CD14-positive monocyte (primary cell): ENCODE data around the gene FBXL5. TPM values are rescaled to one million over a fixed set of nuclear protein-coding genes. Genes with fewer than 3 reads are reported as not detected.

Experiments
- DNase-seq, 3 donors: peaks; one replicate each; pipeline ENCODE4 v3.0.0-alpha.2; 2011 to 2022
- H2AFZ ChIP-seq: 2 replicates; pipeline ENCODE4 v1.6.0; 2012; ENCODE audit warnings: mild to moderate bottlenecking, low read depth, low read length, inconsistent platforms; ENCODE audit not compliant: insufficient read depth, poor library complexity, severe bottlenecking
- H3K27ac ChIP-seq, 2 donors: 1 replicate in 1 of 2; 2 replicates in 1 of 2; pipeline ENCODE4 v1.5.1; 2012 to 2013; ENCODE audit warnings: low read length in 2 of 2, control low read depth in 1 of 2, inconsistent platforms in 1 of 2, low read depth in 1 of 2, mild to moderate bottlenecking in 1 of 2
- H3K27me3 ChIP-seq, 2 donors: one replicate each; pipeline versions ENCODE4 v1.6.0 to v1.6.1; 2011 to 2013; ENCODE audit warnings: low read length in 2 of 2; ENCODE audit not compliant: control insufficient read depth in 2 of 2, insufficient read depth in 2 of 2
- H3K36me3 ChIP-seq, 2 donors: replicated peaks in 1 of 2; 1 replicate in 1 of 2; 2 replicates in 1 of 2; pipeline versions ENCODE4 v1.5.1 to v1.6.1; 2012 to 2013; ENCODE audit warnings: low read length in 2 of 2, control low read depth in 1 of 2, inconsistent platforms in 1 of 2, mild to moderate bottlenecking in 1 of 2; ENCODE audit not compliant: insufficient read depth in 2 of 2, control insufficient read depth in 1 of 2
- H3K4me1 ChIP-seq, 2 donors: 1 replicate in 1 of 2; 2 replicates in 1 of 2; pipeline versions ENCODE4 v1.5.1 to v1.6.1; 2012 to 2013; ENCODE audit warnings: low read length in 2 of 2, control low read depth in 1 of 2, inconsistent platforms in 1 of 2, mild to moderate bottlenecking in 1 of 2, moderate library complexity in 1 of 2; ENCODE audit not compliant: insufficient read depth in 2 of 2, control insufficient read depth in 1 of 2
- H3K4me2 ChIP-seq: replicated peaks from 2 replicates; pipeline ENCODE3; 2012; ENCODE audit warnings: low read length, moderate library complexity, mild to moderate bottlenecking; ENCODE audit not compliant: poor library complexity, severe bottlenecking; ENCODE audit errors: extremely low read depth
- H3K4me3 ChIP-seq, 3 experiments: fragments of 200-600 bp in 1 of 3; sonication (generic) in 1 of 3; replicated peaks in 1 of 3; 1 replicate in 2 of 3; 2 replicates in 1 of 3; pipeline ENCODE4 v1.5.1; 2011 to 2013; ENCODE audit warnings: low read length in 3 of 3, mild to moderate bottlenecking in 3 of 3, control low read depth in 2 of 3, low read depth in 2 of 3, inconsistent platforms in 1 of 3, moderate library complexity in 1 of 3
- H3K79me2 ChIP-seq: 2 replicates; pipeline ENCODE4 v1.6.0; 2012; ENCODE audit warnings: mild to moderate bottlenecking, control low read depth, inconsistent platforms, low read length, moderate library complexity; ENCODE audit not compliant: insufficient read depth
- H3K9ac ChIP-seq: 2 replicates; pipeline ENCODE4 v1.6.0; 2017; ENCODE audit warnings: low read length, mild to moderate bottlenecking; ENCODE audit not compliant: insufficient read depth, poor library complexity, severe bottlenecking
- H3K9me3 ChIP-seq, 2 donors: replicated peaks in 1 of 2; 1 replicate in 1 of 2; 2 replicates in 1 of 2; pipeline versions ENCODE4 v1.5.1 to v1.6.1; 2012 to 2013; ENCODE audit warnings: low read length in 2 of 2, control low read depth in 1 of 2; ENCODE audit not compliant: control insufficient read depth in 1 of 2, insufficient read depth in 1 of 2
- H4K20me1 ChIP-seq: 2 replicates; pipeline ENCODE4 v1.6.0; 2012; ENCODE audit warnings: mild to moderate bottlenecking, low read length, control low read depth, moderate library complexity; ENCODE audit not compliant: insufficient read depth
- H3K27ac Mint-ChIP-seq, 7 donors: one replicate each; pipeline ENCODE4 v1.8.0; 2020; ENCODE audit warnings: mild to moderate bottlenecking in 7 of 7, mixed read lengths in 7 of 7, moderate library complexity in 6 of 7, inconsistent platforms in 2 of 7
- H3K27me3 Mint-ChIP-seq, 3 donors: one replicate each; pipeline ENCODE4 v1.8.0; 2021 to 2022; ENCODE audit warnings: low read depth in 3 of 3, mild to moderate bottlenecking in 3 of 3, mixed read lengths in 3 of 3, moderate library complexity in 3 of 3, inconsistent platforms in 1 of 3
- H3K36me3 Mint-ChIP-seq, 2 donors: one replicate each; pipeline ENCODE4 v1.8.0; 2020; ENCODE audit warnings: mixed read lengths in 2 of 2, inconsistent platforms in 1 of 2, mild to moderate bottlenecking in 1 of 2
- H3K4me1 Mint-ChIP-seq: one replicate; pipeline ENCODE4 v1.8.0; 2020; ENCODE audit warnings: mild to moderate bottlenecking, mixed read lengths
- H3K4me3 Mint-ChIP-seq, 2 donors: one replicate each; pipeline ENCODE4 v1.8.0; 2020; ENCODE audit warnings: mild to moderate bottlenecking in 2 of 2, mixed read lengths in 2 of 2, moderate library complexity in 1 of 2
- H3K9me3 Mint-ChIP-seq, 7 donors: one replicate each; pipeline ENCODE4 v1.8.0; 2020 to 2022; ENCODE audit warnings: mixed read lengths in 7 of 7, mild to moderate bottlenecking in 6 of 7, moderate library complexity in 6 of 7, inconsistent platforms in 2 of 7
- WGBS: methylation state at CpG from one replicate; pipeline ENCODE4 v1.1.5; 2013; ENCODE audit warnings: missing lambda C conversion rate; ENCODE audit not compliant: insufficient coverage; 5-methylcytosine and 5-hydroxymethylcytosine counted together
- intact Hi-C, 2 donors: fragments of 100-400 bp; cut with micrococcal nuclease; formaldehyde crosslinking; loops; one replicate each; pipeline versions ENCODE4 v1.15.0 to v1.15.1; 2023
- polyA plus RNA-seq, 3 donors: library from polyadenylated mRNA; depleted of rRNA in 1 of 3; unstranded in 2 of 3; stranded (reverse) in 1 of 3; fragments of 300-500 nt in 2 of 3; fragments of >200 nt in 1 of 3; fragmentation: Illumina TruSeq in 2 of 3; gene quantifications; 1 replicate in 2 of 3; 2 replicates in 1 of 3; pipeline ENCODE4 v1.2.3, GENCODE V29; 2012 to 2021
- TF ChIP-seq, protein P1 (sequence below): fragments of 200-600 bp; IDR thresholded peaks from one replicate; pipeline ENCODE4 v1.8.0; 2022; ENCODE audit warnings: antibody characterized with exemption, mild to moderate bottlenecking

The FBXL5 gene
- polyA plus RNA-seq, 3 donors = 172 to 518 (median 484) TPM

DNA sequence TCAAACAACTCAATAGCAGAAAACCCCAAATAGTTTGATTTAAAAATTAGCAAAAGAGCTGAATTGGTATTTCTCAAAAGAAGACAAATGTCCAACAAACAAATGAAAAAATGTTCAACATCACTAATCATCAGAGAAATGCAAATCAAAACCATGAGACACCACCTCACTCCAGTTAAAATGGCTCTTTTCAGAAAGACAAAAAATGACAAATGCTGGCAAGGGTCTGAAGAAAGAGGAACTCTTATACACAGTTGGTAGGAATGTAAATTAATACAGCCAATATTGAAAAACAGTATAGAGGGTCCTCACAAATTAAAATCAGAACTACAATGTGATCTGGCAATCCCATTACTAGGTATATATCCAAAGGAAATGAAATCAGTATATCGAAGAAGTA, 70.4 kb downstream of the FBXL5 start:
- Histone ChIP-seq H2AFZ (no peak overlapping the region), H3K36me3 (peaks cover 0 to 3% of the 10 kb centered on the region in 2 donors), H4K20me1 (peaks cover 37% of the 10 kb centered on the region), H3K9ac (no peak overlapping the region), H3K4me3 (no peak overlapping the region), H3K9me3 (no peaks in the 10 kb centered on the region), H3K27me3 (no peaks in the 10 kb centered on the region), H3K79me2 (peaks cover 5% of the 10 kb centered on the region), H3K27ac (no peak overlapping the region), H3K4me1 (peaks cover 16 to 34% of the 10 kb centered on the region in 2 donors), H3K4me2 (no peak overlapping the region)
- Mint-ChIP-seq H3K27ac (peak overlapping the region in 3 of 7 donors; percentile 20 to 66 (median 21)), H3K4me3 (no peak overlapping the region), H3K9me3 (peaks cover 0 to 2% (median 0%) of the 10 kb centered on the region in 7 donors), H3K27me3 (no peaks in the 10 kb centered on the region), H3K36me3 (peaks cover 10 to 23% of the 10 kb centered on the region in 2 donors), H3K4me1 (peaks cover 40% of the 10 kb centered on the region)
- no CpG with 5 or more reads among the region's 1 CpG for WGBS
- intact Hi-C loops = no loop called here
- TF ChIP-seq, protein P1, sequence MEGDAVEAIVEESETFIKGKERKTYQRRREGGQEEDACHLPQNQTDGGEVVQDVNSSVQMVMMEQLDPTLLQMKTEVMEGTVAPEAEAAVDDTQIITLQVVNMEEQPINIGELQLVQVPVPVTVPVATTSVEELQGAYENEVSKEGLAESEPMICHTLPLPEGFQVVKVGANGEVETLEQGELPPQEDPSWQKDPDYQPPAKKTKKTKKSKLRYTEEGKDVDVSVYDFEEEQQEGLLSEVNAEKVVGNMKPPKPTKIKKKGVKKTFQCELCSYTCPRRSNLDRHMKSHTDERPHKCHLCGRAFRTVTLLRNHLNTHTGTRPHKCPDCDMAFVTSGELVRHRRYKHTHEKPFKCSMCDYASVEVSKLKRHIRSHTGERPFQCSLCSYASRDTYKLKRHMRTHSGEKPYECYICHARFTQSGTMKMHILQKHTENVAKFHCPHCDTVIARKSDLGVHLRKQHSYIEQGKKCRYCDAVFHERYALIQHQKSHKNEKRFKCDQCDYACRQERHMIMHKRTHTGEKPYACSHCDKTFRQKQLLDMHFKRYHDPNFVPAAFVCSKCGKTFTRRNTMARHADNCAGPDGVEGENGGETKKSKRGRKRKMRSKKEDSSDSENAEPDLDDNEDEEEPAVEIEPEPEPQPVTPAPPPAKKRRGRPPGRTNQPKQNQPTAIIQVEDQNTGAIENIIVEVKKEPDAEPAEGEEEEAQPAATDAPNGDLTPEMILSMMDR = no peak
- no peak for DNase-seq

DNA sequence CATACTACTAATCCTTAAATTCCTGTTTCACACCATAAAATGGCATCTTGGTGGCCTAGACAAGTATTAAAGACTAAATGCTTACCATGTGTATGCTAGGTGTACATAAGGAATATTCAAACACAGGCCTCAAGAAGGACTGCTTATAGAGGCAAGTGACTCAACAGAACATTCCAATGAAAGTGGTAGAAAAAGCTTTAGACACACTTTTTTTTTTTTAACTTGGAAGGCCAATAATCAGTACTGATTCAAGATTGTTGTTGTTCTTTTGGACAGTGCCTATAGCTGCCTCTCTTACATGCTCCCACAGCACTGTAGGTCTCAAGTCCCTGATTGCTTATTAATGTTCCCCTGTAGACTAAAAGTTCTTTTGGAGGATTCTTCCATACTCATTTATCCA, 77.6 kb downstream of the FBXL5 start:
- no peak for DNase-seq
- Histone ChIP-seq H3K79me2 (no peaks in the 10 kb centered on the region), H3K4me1 (no peaks in the 10 kb centered on the region), H4K20me1 (peaks cover 7% of the 10 kb centered on the region), H3K4me3 (no peak overlapping the region), H3K9ac (no peak overlapping the region), H2AFZ (no peak overlapping the region), H3K9me3 (no peaks in the 10 kb centered on the region), H3K27ac (no peak overlapping the region), H3K4me2 (no peak overlapping the region), H3K27me3 (no peaks in the 10 kb centered on the region), H3K36me3 (peaks cover 0 to 13% of the 10 kb centered on the region in 2 donors)
- intact Hi-C loops = no loop called here
- Mint-ChIP-seq H3K27me3 (no peaks in the 10 kb centered on the region), H3K4me3 (no peak overlapping the region), H3K36me3 (peaks cover 21 to 27% of the 10 kb centered on the region in 2 donors), H3K4me1 (no peaks in the 10 kb centered on the region), H3K27ac (no peak overlapping the region), H3K9me3 (no peaks in the 10 kb centered on the region)
- TF ChIP-seq, protein P1 = no peak
